A549 (cell line): Measurements from ENCODE around the gene GARS1.

Experiments used
- ESRRA ChIP-seq: fragments of 150-350 bp; IDR thresholded peaks from 2 replicates; pipeline ENCODE4 v1.6.1; 2014; ENCODE audit warnings: mild to moderate bottlenecking, low read length, borderline replicate concordance
- FOSL2 ChIP-seq, 2 experiments: fragments of 450-650 bp in 1 of 2; fragments of >200 bp in 1 of 2; sonication (Bioruptor Twin) in 1 of 2; formaldehyde crosslinking; IDR thresholded peaks; 2 replicates each; pipeline versions ENCODE4 v1.5.0 to v1.6.1; 2016 to 2020; ENCODE audit warnings: mild to moderate bottlenecking in 1 of 2, moderate library complexity in 1 of 2
- HDAC2 ChIP-seq: fragments of 200-600 bp; sonication (generic); IDR thresholded peaks from 2 replicates; pipeline ENCODE4 v1.6.1; 2016
- MAFK ChIP-seq: fragments of 450-650 bp; IDR thresholded peaks from 2 replicates; pipeline ENCODE4 v1.6.1; 2014; ENCODE audit not compliant: partially characterized antibody
- NR3C1 ChIP-seq: fragments of >200 bp; sonication (Bioruptor Twin); formaldehyde crosslinking; IDR thresholded peaks from 3 replicates; pipeline ENCODE4 v1.6.1; 2017
- RAD21 ChIP-seq, 2 experiments: fragments of >200 bp in 1 of 2; sonication (Bioruptor Twin) in 1 of 2; formaldehyde crosslinking in 1 of 2; IDR thresholded peaks in 1 of 2; conservative IDR thresholded peaks in 1 of 2; 2 replicates in 1 of 2; 3 replicates in 1 of 2; pipeline ENCODE4 v1.6.1; 2012 to 2018; ENCODE audit warnings: inconsistent platforms in 1 of 2
- RNF2 ChIP-seq: fragments of 200-600 bp; sonication (generic); IDR thresholded peaks from 2 replicates; pipeline ENCODE4 v1.6.1; 2016; ENCODE audit warnings: low read depth, mild to moderate bottlenecking, antibody characterized with exemption, moderate library complexity, borderline replicate concordance
- SMC3 ChIP-seq: fragments of >200 bp; sonication (Bioruptor Twin); formaldehyde crosslinking; IDR thresholded peaks from 3 replicates; pipeline ENCODE4 v1.6.1; 2018; ENCODE audit warnings: inconsistent platforms
- ZFP36 ChIP-seq: fragments of 450-650 bp; IDR thresholded peaks from 2 replicates; pipeline ENCODE4 v1.6.1; 2014; ENCODE audit warnings: borderline replicate concordance; ENCODE audit not compliant: partially characterized antibody
- ZSCAN20 ChIP-seq: fragments of 250-450 bp; sonication (Bioruptor Pico); IDR thresholded peaks from 2 replicates; pipeline ENCODE4 v1.8.0; 2022; ENCODE audit warnings: mild to moderate bottlenecking, moderate library complexity
- TF ChIP-seq, protein P1 (sequence below): fragments of 450-650 bp; IDR thresholded peaks from 2 replicates; pipeline ENCODE4 v1.6.1; 2014; ENCODE audit warnings: antibody characterized with exemption
- TF ChIP-seq, protein P2 (sequence below): fragments of >200 bp; sonication (Bioruptor Twin); formaldehyde crosslinking; IDR thresholded peaks from 3 replicates; pipeline ENCODE4 v1.5.1; 2016
- TF ChIP-seq, protein P3 (sequence below): fragments of 200-600 bp; sonication (generic); IDR thresholded peaks from 2 replicates; pipeline ENCODE4 v1.6.1; 2016; ENCODE audit warnings: antibody characterized with exemption, mild to moderate bottlenecking, moderate library complexity

DNA sequence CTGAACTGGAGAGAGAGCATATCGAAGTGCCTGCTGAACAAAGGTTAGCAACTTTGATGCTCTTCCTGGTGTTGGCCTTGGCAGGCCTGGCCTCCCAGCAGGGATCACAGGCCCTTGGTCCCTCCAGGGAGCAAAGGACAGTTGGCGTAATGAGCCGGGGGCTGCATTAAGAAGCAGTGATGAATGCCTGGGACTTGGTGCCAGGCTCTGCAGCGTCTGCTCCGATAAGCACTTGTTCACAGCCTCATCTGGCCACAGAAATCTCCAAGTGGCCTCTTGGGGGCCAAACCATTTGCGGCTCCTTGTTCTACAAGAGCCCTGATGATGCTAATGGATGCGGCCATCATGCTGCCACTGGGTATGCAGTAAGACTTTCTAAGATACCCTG lies 55.7 kb downstream of the GARS1 start:
- TF ChIP-seq, protein P1, sequence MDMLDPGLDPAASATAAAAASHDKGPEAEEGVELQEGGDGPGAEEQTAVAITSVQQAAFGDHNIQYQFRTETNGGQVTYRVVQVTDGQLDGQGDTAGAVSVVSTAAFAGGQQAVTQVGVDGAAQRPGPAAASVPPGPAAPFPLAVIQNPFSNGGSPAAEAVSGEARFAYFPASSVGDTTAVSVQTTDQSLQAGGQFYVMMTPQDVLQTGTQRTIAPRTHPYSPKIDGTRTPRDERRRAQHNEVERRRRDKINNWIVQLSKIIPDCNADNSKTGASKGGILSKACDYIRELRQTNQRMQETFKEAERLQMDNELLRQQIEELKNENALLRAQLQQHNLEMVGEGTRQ, result no peak
- TF ChIP-seq HDAC2, result no peak
- TF ChIP-seq, protein P2, sequence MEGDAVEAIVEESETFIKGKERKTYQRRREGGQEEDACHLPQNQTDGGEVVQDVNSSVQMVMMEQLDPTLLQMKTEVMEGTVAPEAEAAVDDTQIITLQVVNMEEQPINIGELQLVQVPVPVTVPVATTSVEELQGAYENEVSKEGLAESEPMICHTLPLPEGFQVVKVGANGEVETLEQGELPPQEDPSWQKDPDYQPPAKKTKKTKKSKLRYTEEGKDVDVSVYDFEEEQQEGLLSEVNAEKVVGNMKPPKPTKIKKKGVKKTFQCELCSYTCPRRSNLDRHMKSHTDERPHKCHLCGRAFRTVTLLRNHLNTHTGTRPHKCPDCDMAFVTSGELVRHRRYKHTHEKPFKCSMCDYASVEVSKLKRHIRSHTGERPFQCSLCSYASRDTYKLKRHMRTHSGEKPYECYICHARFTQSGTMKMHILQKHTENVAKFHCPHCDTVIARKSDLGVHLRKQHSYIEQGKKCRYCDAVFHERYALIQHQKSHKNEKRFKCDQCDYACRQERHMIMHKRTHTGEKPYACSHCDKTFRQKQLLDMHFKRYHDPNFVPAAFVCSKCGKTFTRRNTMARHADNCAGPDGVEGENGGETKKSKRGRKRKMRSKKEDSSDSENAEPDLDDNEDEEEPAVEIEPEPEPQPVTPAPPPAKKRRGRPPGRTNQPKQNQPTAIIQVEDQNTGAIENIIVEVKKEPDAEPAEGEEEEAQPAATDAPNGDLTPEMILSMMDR, result no peak
- no peak for TF ChIP-seq RAD21 (conservative IDR thresholded peaks at IDR 0.05 in 1 of 2, IDR thresholded peaks at IDR 0.05 in 1 of 2)
- no peak for TF ChIP-seq ZSCAN20 (CRISPR knock-in tag)
- no peak for TF ChIP-seq SMC3
- TF ChIP-seq ESRRA, result no peak
- TF ChIP-seq ZFP36, result no peak
- TF ChIP-seq MAFK, result no peak
- TF ChIP-seq NR3C1, result no peak
- no peak for TF ChIP-seq FOSL2 (IDR thresholded peaks at IDR 0.05)
- TF ChIP-seq FOSL2 (CRISPR knock-in tag; IDR thresholded peaks at IDR 0.05), result no peak
- TF ChIP-seq, protein P3, sequence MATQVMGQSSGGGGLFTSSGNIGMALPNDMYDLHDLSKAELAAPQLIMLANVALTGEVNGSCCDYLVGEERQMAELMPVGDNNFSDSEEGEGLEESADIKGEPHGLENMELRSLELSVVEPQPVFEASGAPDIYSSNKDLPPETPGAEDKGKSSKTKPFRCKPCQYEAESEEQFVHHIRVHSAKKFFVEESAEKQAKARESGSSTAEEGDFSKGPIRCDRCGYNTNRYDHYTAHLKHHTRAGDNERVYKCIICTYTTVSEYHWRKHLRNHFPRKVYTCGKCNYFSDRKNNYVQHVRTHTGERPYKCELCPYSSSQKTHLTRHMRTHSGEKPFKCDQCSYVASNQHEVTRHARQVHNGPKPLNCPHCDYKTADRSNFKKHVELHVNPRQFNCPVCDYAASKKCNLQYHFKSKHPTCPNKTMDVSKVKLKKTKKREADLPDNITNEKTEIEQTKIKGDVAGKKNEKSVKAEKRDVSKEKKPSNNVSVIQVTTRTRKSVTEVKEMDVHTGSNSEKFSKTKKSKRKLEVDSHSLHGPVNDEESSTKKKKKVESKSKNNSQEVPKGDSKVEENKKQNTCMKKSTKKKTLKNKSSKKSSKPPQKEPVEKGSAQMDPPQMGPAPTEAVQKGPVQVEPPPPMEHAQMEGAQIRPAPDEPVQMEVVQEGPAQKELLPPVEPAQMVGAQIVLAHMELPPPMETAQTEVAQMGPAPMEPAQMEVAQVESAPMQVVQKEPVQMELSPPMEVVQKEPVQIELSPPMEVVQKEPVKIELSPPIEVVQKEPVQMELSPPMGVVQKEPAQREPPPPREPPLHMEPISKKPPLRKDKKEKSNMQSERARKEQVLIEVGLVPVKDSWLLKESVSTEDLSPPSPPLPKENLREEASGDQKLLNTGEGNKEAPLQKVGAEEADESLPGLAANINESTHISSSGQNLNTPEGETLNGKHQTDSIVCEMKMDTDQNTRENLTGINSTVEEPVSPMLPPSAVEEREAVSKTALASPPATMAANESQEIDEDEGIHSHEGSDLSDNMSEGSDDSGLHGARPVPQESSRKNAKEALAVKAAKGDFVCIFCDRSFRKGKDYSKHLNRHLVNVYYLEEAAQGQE, result no peak
- TF ChIP-seq RNF2, result no peak
